Activated B cell treated with CpG ODN at 0.5 μM for 24 hours (primary cell): ENCODE data around the gene RETREG3. TPM values are rescaled to one million over a fixed set of nuclear protein-coding genes. Genes with fewer than 3 reads are reported as not detected.

Source experiments
- ATAC-seq: fragments of 200-7000 bp; cut with Tn5 transposase; one replicate; pipeline ENCODE4 v1.10.0; 2021; ENCODE audit warnings: low read depth, mild to moderate bottlenecking, moderate library complexity
- CTCF ChIA-PET: fragments of 350-600 bp; sonication (Branson Sonifier 250); formaldehyde crosslinking; loops from one replicate; lab custom pipeline; 2021; ENCODE audit warnings: antibody characterized with exemption; lab: Charles Lee
- POLR2A ChIA-PET: fragments of 350-600 bp; sonication (Branson Sonifier 250); formaldehyde crosslinking; loops from one replicate; lab custom pipeline; 2021; ENCODE audit warnings: antibody characterized with exemption; lab: Charles Lee
- DNase-seq: peaks from one replicate; pipeline ENCODE4 v3.0.0; 2022
- H3K27ac Mint-ChIP-seq: one replicate; pipeline ENCODE4 v1.8.0; 2020; ENCODE audit warnings: mixed read lengths
- H3K27me3 Mint-ChIP-seq: one replicate; pipeline ENCODE4 v1.8.0; 2021; ENCODE audit warnings: mixed read lengths
- H3K36me3 Mint-ChIP-seq: one replicate; pipeline ENCODE4 v1.8.0; 2021; ENCODE audit warnings: low read depth, mixed read lengths
- H3K4me1 Mint-ChIP-seq: one replicate; pipeline ENCODE4 v1.8.0; 2021; ENCODE audit warnings: mixed read lengths
- H3K4me3 Mint-ChIP-seq: one replicate; pipeline ENCODE4 v1.8.0; 2020; ENCODE audit warnings: mild to moderate bottlenecking, mixed read lengths
- H3K9me3 Mint-ChIP-seq: one replicate; pipeline ENCODE4 v1.8.0; 2020; ENCODE audit warnings: mixed read lengths
- intact Hi-C: fragments of 100-400 bp; cut with micrococcal nuclease; formaldehyde crosslinking; loops from one replicate; pipeline ENCODE4 v1.15.1; 2024
- total RNA-seq: library from RNA; stranded (reverse); gene quantifications from 2 replicates; pipeline ENCODE4 v1.2.3, GENCODE V29; 2022
- TF ChIP-seq, protein P1 (sequence below): fragments of 200-600 bp; IDR thresholded peaks from one replicate; pipeline ENCODE4 v1.8.0; 2022; ENCODE audit warnings: antibody characterized with exemption, mild to moderate bottlenecking

The RETREG3 gene
- total RNA-seq, 1 donor from 2014 or later: 63.5 TPM

DNA sequence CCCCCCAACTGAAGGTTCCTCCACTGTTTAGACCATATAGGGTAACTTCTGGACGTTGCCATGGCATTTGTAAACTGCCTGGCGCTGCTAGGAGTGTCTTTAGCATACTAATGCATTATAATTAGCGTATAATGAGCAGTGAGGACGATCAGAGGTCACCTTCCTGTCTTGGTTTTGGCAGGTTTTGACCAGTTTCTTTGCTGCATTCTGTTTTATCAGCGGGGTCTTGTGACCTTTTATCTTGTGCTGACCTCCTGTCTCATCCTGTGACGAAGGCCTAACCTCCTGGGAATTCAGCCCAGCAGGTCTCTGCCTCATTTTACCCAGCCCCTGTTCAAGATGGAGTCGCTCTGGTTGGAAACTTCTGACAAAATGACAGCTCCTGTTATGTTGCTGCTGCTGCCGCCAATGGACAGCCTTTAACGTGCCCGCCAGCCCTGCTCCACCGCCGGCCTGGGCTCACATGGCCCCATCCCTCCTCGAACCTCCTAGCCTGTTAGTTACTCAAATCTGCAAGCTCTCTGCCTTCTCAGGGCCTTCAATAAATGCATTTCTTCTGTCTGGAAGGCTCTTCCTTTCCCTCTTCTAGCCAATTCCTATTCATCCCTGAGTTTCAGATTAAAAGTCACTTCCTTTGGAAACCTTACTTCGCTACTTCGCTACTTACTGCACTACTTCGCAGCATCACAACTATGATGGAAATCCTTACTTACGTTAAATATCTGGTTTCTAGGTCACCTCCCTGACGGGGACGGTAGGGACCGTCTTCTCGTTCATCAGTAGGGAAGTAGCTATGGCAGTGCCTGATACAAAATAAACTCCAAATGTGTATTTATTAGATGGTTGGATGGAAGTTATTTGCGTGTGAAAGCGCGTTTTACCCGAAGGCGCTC is 73.8 kb downstream of the RETREG3 start:
- no peaks in the 10 kb centered on the region for H3K27me3 Mint-ChIP-seq
- H3K9me3 Mint-ChIP-seq: no peaks in the 10 kb centered on the region
- peak overlapping the region; percentile 83 for H3K4me3 Mint-ChIP-seq
- peaks cover 12% of the 10 kb centered on the region for H3K36me3 Mint-ChIP-seq
- ATAC-seq: peak; percentile 19
- peak overlapping the region; percentile 83 for H3K27ac Mint-ChIP-seq
- intact Hi-C loops: loop anchor here (1.0 kb wide), 3 partner anchors 19 to 32 kb away; partner anchors contain the start of genes COASY and MLX
- ChIA-PET POLR2A (interaction anchor here (0.6 to 4.0 kb wide), 10 partner anchors 13 to 238 kb away, joined by 3 to 26 read pairs (median 10); partner anchors contain the start of genes MLX, PSMC3IP, RETREG3 and STAT3), CTCF (interaction anchor here (0.6 to 2.1 kb wide), 6 partner anchors 8 to 289 kb away, joined by 3 to 8 read pairs (median 4); partner anchors contain the start of genes BECN1 and PSMC3IP)
- TF ChIP-seq, protein P1, sequence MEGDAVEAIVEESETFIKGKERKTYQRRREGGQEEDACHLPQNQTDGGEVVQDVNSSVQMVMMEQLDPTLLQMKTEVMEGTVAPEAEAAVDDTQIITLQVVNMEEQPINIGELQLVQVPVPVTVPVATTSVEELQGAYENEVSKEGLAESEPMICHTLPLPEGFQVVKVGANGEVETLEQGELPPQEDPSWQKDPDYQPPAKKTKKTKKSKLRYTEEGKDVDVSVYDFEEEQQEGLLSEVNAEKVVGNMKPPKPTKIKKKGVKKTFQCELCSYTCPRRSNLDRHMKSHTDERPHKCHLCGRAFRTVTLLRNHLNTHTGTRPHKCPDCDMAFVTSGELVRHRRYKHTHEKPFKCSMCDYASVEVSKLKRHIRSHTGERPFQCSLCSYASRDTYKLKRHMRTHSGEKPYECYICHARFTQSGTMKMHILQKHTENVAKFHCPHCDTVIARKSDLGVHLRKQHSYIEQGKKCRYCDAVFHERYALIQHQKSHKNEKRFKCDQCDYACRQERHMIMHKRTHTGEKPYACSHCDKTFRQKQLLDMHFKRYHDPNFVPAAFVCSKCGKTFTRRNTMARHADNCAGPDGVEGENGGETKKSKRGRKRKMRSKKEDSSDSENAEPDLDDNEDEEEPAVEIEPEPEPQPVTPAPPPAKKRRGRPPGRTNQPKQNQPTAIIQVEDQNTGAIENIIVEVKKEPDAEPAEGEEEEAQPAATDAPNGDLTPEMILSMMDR: no peak
- no peak for DNase-seq
- peaks cover 40% of the 10 kb centered on the region for H3K4me1 Mint-ChIP-seq

DNA sequence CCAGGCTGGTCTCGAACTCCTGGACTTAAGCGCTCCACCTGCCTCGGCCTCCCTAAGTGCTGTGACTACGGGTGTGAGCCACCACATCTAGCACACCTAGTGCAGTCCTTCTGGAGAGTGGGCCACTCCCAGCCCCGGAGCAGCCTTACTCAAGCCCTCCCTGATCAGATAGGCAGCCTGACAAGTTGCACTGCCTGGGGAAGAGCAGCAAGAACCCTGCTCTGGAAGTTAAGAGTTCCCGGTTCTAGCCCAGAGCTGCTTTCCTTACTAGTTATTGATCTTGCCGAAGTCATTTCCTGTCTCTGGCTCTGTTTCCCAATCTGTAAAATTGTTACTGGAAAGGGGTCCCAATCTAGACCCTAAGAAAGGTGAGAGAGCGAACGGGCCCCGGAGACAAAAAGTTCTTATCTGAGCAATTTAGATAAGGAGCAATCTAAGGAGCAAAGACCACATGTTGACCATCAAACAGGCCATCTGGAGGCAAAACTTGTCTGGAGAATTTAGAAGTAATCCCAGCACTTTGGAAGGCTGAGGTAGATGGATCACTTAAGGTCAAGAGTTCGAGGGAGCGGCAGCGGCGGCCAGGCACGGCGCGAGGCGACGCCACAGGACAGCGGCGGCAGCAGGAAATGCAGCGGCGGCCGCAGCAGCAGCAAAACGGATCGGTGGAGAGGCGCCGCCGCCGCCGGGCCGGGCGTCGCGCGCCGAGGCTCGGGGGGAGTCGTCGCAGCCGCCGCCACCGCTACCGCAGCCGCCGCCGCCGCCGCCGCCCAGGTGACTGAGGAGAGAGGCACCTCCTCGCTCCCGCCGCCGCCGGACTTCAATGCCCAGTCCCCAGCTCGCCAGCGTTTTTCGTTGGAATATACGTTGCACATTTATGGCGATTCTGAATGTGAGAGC is 77.5 kb downstream of the RETREG3 start:
- DNase-seq (peak; percentile 57), ATAC-seq (peak; percentile 15)
- intact Hi-C loops: no loop called here
- H3K4me1 Mint-ChIP-seq: peaks cover 42% of the 10 kb centered on the region
- peak overlapping the region; percentile 83 for H3K4me3 Mint-ChIP-seq
- ChIA-PET POLR2A (interaction anchor here (0.6 to 1.7 kb wide), 8 partner anchors 9 to 284 kb away, joined by 3 to 10 read pairs (median 6); partner anchors contain the start of gene STAT3), CTCF (no interaction called here)
- H3K36me3 Mint-ChIP-seq: no peaks in the 10 kb centered on the region
- H3K9me3 Mint-ChIP-seq: no peaks in the 10 kb centered on the region
- peak overlapping the region; percentile 63 for H3K27ac Mint-ChIP-seq
- H3K27me3 Mint-ChIP-seq: no peaks in the 10 kb centered on the region
- TF ChIP-seq, protein P1: no peak

DNA sequence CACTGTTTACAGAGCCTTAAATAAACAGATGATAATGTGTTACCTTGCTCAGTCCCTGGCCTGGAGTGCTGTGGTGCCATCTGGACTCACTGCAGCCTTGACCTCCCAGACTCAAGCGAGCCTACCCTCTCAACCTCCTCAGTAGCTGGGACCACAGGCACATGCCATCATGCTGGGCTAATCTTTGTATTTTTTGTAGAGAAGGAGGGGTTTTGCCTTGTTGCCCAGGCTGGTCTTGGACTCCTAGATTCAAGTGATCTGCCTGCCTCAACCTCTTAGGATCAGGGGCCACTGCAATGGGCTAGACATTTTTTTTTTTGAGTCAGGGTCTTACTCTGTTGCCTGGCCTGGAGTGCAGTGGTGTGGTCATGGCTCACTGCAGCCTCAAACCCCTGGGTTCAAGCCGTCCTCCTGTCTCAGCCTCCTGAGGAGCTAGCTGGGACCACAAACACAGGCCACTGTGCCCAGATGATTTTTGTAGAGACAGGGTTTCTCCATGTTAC is 78.2 kb downstream of the RETREG3 start:
- no peak overlapping the region for H3K27ac Mint-ChIP-seq
- no peaks in the 10 kb centered on the region for H3K36me3 Mint-ChIP-seq
- H3K9me3 Mint-ChIP-seq: no peaks in the 10 kb centered on the region
- DNase-seq: no peak
- peaks cover 40% of the 10 kb centered on the region for H3K4me1 Mint-ChIP-seq
- TF ChIP-seq, protein P1: no peak
- intact Hi-C loops: no loop called here
- ChIA-PET POLR2A (interaction anchor here (0.6 to 1.9 kb wide), 3 partner anchors 24 to 140 kb away, joined by 3 to 16 read pairs (median 3); no protein-coding TSS in a partner anchor), CTCF (interaction anchor here (0.7 to 1.6 kb wide), 3 partner anchors 13 to 75 kb away, joined by 4 read pairs; no protein-coding TSS in a partner anchor)
- ATAC-seq: no peak
- no peak overlapping the region for H3K4me3 Mint-ChIP-seq
- H3K27me3 Mint-ChIP-seq: no peaks in the 10 kb centered on the region

Other genes starting within 250 kb of the RETREG3 start
- 211 and 233 TPM in 2 replicates for gene STAT3, start 220.9 kb downstream of the RETREG3 start, total RNA-seq
- gene CAVIN1, start 186.1 kb downstream of the RETREG3 start, total RNA-seq: 0.10 and 0.20 TPM in 2 replicates
- 71.5 and 75.6 TPM in 2 replicates for gene ATP6V0A1, start 150.5 kb downstream of the RETREG3 start, total RNA-seq
- 27.8 and 33.9 TPM in 2 replicates for gene NAGLU, start 73.1 kb downstream of the RETREG3 start, total RNA-seq
- gene HSD17B1, start 56.5 kb downstream of the RETREG3 start, total RNA-seq: 0.86 and 1.2 TPM in 2 replicates
- 82.4 and 94.9 TPM in 2 replicates for gene COASY, start 47.2 kb downstream of the RETREG3 start, total RNA-seq
- 53.4 and 59.7 TPM in 2 replicates for gene MLX, start 42.3 kb downstream of the RETREG3 start, total RNA-seq
- gene PSMC3IP, start 31.6 kb downstream of the RETREG3 start, total RNA-seq: 9.0 and 10.8 TPM in 2 replicates
- gene TUBG1, start 309 bp upstream of the RETREG3 start, total RNA-seq: 25.0 and 26.8 TPM in 2 replicates
- gene TUBG2, start 49.9 kb upstream of the RETREG3 start, total RNA-seq: 8.6 and 9.4 TPM in 2 replicates
- gene PLEKHH3, start 67.6 kb upstream of the RETREG3 start, total RNA-seq: 0.80 and 1.4 TPM in 2 replicates
- 1.2 and 1.4 TPM in 2 replicates for gene CCR10, start 72.5 kb upstream of the RETREG3 start, total RNA-seq
- gene CNTNAP1, start 73.2 kb upstream of the RETREG3 start, total RNA-seq: 16.4 and 21.3 TPM in 2 replicates
- 74.7 and 81.6 TPM in 2 replicates for gene EZH1, start 135.7 kb upstream of the RETREG3 start, total RNA-seq
- gene RAMP2, start 151.9 kb upstream of the RETREG3 start, total RNA-seq: not detected in 2 replicates
- 49.7 and 49.8 TPM in 2 replicates for gene VPS25, start 164.1 kb upstream of the RETREG3 start, total RNA-seq
- gene WNK4, start 171.2 kb upstream of the RETREG3 start, total RNA-seq: 0.10 and 0.29 TPM in 2 replicates
- 41.4 and 48.0 TPM in 2 replicates for gene COA3, start 189.3 kb upstream of the RETREG3 start, total RNA-seq
- gene CNTD1, start 189.5 kb upstream of the RETREG3 start, total RNA-seq: not detected in 2 replicates
- 113 and 118 TPM in 2 replicates for gene BECN1, start 214.9 kb upstream of the RETREG3 start, total RNA-seq
- gene PSME3, start 224.0 kb upstream of the RETREG3 start, total RNA-seq: 136 and 141 TPM in 2 replicates
- gene AOC2, start 235.2 kb upstream of the RETREG3 start, total RNA-seq: 2.0 and 3.9 TPM in 2 replicates
- gene AOC3, start 241.8 kb upstream of the RETREG3 start, total RNA-seq: 0.64 and 1.4 TPM in 2 replicates